ENCODE measurements around the gene FOSL1.

Gene FOSL1

GRCh38 chr11:65927904-65928397 lies 27.8 kb upstream of the FOSL1 start:
- H3K4me3 ChIP-seq (ENCODE audit: insufficient read depth, low read length, poor library complexity, severe bottlenecking) = no peak overlapping the region
- no peak overlapping the region for H3K9ac ChIP-seq (ENCODE audit: low read length)
- TF ChIP-seq EZH2phosphoT487 (conservative IDR thresholded peaks at IDR 0.05; ENCODE audit: low read length) = no peak
- TF ChIP-seq CTCF (IDR thresholded peaks at IDR 0.05; ENCODE audit: insufficient read depth, low read length, poor library complexity, severe bottlenecking) = no peak
- H3K79me2 ChIP-seq (ENCODE audit: insufficient read depth, low read length) = no peaks in the 10 kb centered on the region
- H3K4me2 ChIP-seq (ENCODE audit: low read depth, low read length, poor library complexity, severe bottlenecking) = peak overlapping the region; percentile 24
- H4K20me1 ChIP-seq (ENCODE audit: low read depth, low read length) = no peaks in the 10 kb centered on the region
- no peaks in the 10 kb centered on the region for H3F3A ChIP-seq (ENCODE audit: insufficient read depth)
- no peaks in the 10 kb centered on the region for H3K27me3 ChIP-seq (ENCODE audit: low read length)
- H2AFZ ChIP-seq (ENCODE audit: low read depth, low read length, severe bottlenecking) = peak overlapping the region; percentile 19
- no peaks in the 10 kb centered on the region for H3K9me3 ChIP-seq (ENCODE audit: insufficient read depth, low read length)
- no peak overlapping the region for H3K27ac ChIP-seq (ENCODE audit: low read depth, low read length)
- H3K9me2 ChIP-seq (replicated peaks; ENCODE audit: insufficient read depth, low read length) = no peaks in the 10 kb centered on the region
- H3K36me3 ChIP-seq (ENCODE audit: low read length) = no peaks in the 10 kb centered on the region

DNA sequence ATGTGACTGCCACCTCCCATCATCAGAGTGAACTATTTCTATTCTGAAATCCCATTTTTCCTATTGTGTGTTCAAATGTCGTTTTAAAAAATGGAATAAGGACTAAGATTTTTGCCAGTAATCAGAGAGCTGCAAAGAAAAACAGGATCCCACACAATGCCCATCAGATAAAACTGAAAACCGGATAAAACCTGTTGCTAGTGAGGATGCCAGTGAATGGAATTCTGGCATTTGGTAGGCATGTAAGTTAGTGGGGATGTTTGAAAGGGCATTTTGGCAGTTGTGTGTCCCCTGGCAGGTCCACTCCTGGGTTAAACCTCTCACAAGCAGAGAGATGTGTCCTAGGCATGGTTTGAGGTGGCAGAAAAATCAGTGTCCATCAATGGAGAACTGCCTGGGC lies 25.2 kb upstream of the FOSL1 start:
- Histone ChIP-seq H3K9ac (ENCODE audit: low read length) (no peak overlapping the region), H3K9me2 (replicated peaks; ENCODE audit: insufficient read depth, low read length) (no peaks in the 10 kb centered on the region), H3K4me2 (ENCODE audit: low read depth, low read length, poor library complexity, severe bottlenecking) (no peak overlapping the region), H3K4me3 (ENCODE audit: insufficient read depth, low read length, poor library complexity, severe bottlenecking) (no peak overlapping the region), H3K36me3 (ENCODE audit: low read length) (no peaks in the 10 kb centered on the region), H3K27ac (ENCODE audit: low read depth, low read length) (no peak overlapping the region), H3K79me2 (ENCODE audit: insufficient read depth, low read length) (no peaks in the 10 kb centered on the region), H2AFZ (ENCODE audit: low read depth, low read length, severe bottlenecking) (no peak overlapping the region), H3K9me3 (ENCODE audit: insufficient read depth, low read length) (no peaks in the 10 kb centered on the region), H3F3A (ENCODE audit: insufficient read depth) (no peaks in the 10 kb centered on the region), H4K20me1 (ENCODE audit: low read depth, low read length) (no peaks in the 10 kb centered on the region), H3K27me3 (ENCODE audit: low read length) (no peaks in the 10 kb centered on the region)
- no peak for TF ChIP-seq CTCF (IDR thresholded peaks at IDR 0.05; ENCODE audit: insufficient read depth, low read length, poor library complexity, severe bottlenecking)
- TF ChIP-seq EZH2phosphoT487 (conservative IDR thresholded peaks at IDR 0.05; ENCODE audit: low read length) = no peak

DNA sequence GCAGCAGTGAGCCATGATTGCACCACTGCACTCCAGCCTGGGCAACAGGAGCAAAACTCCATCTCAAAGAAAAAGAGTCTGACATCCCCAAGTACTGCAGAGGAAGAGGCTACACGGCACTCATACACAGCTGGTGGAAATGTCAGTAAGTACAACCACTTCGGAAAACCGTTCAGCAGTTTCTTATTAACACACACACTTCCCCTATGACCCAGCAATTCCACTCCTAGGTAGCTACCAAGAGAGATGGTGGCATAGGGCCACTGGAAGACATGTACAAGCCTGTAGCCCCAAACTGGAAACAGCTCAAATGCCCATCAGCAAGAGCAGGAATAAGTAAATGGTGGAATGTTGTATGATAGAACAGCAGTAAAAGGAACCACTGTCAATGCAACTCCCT lies 22.4 kb upstream of the FOSL1 start:
- H3K4me3 ChIP-seq (ENCODE audit: insufficient read depth, low read length, poor library complexity, severe bottlenecking) = no peak overlapping the region
- H3K36me3 ChIP-seq (ENCODE audit: low read length) = no peaks in the 10 kb centered on the region
- H3F3A ChIP-seq (ENCODE audit: insufficient read depth) = no peaks in the 10 kb centered on the region
- H3K27ac ChIP-seq (ENCODE audit: low read depth, low read length) = no peak overlapping the region
- no peaks in the 10 kb centered on the region for H3K27me3 ChIP-seq (ENCODE audit: low read length)
- no peak overlapping the region for H3K4me2 ChIP-seq (ENCODE audit: low read depth, low read length, poor library complexity, severe bottlenecking)
- no peaks in the 10 kb centered on the region for H3K9me2 ChIP-seq (replicated peaks; ENCODE audit: insufficient read depth, low read length)
- no peaks in the 10 kb centered on the region for H3K79me2 ChIP-seq (ENCODE audit: insufficient read depth, low read length)
- no peaks in the 10 kb centered on the region for H3K9me3 ChIP-seq (ENCODE audit: insufficient read depth, low read length)
- no peak overlapping the region for H2AFZ ChIP-seq (ENCODE audit: low read depth, low read length, severe bottlenecking)
- TF ChIP-seq EZH2phosphoT487 (conservative IDR thresholded peaks at IDR 0.05; ENCODE audit: low read length) (no peak), CTCF (IDR thresholded peaks at IDR 0.05; ENCODE audit: insufficient read depth, low read length, poor library complexity, severe bottlenecking) (no peak)
- no peak overlapping the region for H3K9ac ChIP-seq (ENCODE audit: low read length)
- no peaks in the 10 kb centered on the region for H4K20me1 ChIP-seq (ENCODE audit: low read depth, low read length)
